Measurements from ENCODE around the gene GNPTAB. TPM values are rescaled to one million over a fixed set of nuclear protein-coding genes. Genes with fewer than 3 reads are reported as not detected.
"Not testable (repeated sequence)": the region's sequence is repeated elsewhere in the genome, so short reads cannot be mapped to it uniquely, and the experiment has no call there.

Gene GNPTAB
- total RNA-seq, 1 donor from 2014 or later: 53.2 TPM

DNA sequence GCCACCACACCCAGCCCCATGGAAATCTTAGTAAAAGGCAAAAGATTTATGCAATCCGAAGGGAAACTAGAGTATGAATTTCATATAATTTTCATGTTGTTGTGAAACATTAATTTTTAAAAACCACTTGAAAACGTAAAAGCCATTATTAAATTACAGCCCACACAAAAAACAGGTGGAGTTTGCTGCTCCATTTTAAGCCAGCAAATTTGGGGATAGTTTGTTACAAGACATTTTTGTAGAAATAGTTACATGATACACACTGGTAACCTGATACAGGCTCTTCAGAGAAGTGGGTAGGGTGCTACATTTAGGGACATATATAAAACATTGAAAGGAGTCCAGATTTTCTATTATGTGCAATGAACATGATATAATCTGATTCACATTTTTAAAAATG is 17.6 kb downstream of the GNPTAB start:
- Mint-ChIP-seq H3K36me3 (ENCODE audit: low read depth) (peaks cover 34% of the 10 kb centered on the region), H3K27me3 (ENCODE audit: insufficient read depth) (no peaks in the 10 kb centered on the region), H3K27ac (no peak overlapping the region), H3K9me3 (peaks cover 11% of the 10 kb centered on the region), H3K4me1 (ENCODE audit: low read depth) (peaks cover 35% of the 10 kb centered on the region), H3K4me3 (no peak overlapping the region)
- intact Hi-C loops (cut with micrococcal nuclease): no loop called here
- DNase-seq (ENCODE audit: low spot score): no peak

- DNase-seq (ENCODE audit: low spot score); intact Hi-C loops (cut with micrococcal nuclease); H3K27ac Mint-ChIP-seq; H3K4me3 Mint-ChIP-seq; H3K27me3 Mint-ChIP-seq (ENCODE audit: insufficient read depth); H3K9me3 Mint-ChIP-seq: not testable (repeated sequence)
- H3K36me3 Mint-ChIP-seq (ENCODE audit: low read depth): peaks cover 34% of the 10 kb centered on the region
- H3K4me1 Mint-ChIP-seq (ENCODE audit: low read depth): peaks cover 35% of the 10 kb centered on the region
Measured at GRCh38 chr12:101812716-101813115, 18.0 kb downstream of the GNPTAB start.

- Mint-ChIP-seq H3K4me1 (ENCODE audit: low read depth) (peaks cover 36% of the 10 kb centered on the region), H3K27ac (peak overlapping the region; percentile 57)
- intact Hi-C loops (cut with micrococcal nuclease): not testable (repeated sequence)
Measured at GRCh38 chr12:101811342-101811741, 19.4 kb downstream of the GNPTAB start.

DNA sequence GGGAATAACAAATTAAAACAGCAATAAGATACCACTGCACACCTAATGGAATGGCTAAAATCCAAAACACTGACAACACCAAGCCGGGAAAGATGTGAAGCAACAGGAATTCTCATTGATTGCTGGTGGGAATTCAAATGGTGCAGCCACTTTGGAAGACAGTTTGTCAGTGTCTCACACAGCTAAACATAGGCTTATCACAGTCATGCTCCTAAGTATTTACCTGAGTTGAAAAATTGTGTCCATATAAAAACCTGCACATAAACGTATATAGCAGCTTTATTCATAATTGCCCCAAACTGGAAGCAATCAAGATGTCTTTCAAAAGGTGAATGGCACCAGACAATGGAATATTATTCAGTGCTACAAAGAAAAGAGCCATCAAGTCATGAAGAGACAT is 21.6 kb downstream of the GNPTAB start:
- peaks cover 24% of the 10 kb centered on the region for H3K36me3 Mint-ChIP-seq (ENCODE audit: low read depth)
- H3K4me3 Mint-ChIP-seq: no peak overlapping the region
- no peaks in the 10 kb centered on the region for H3K27me3 Mint-ChIP-seq (ENCODE audit: insufficient read depth)
- peaks cover 32% of the 10 kb centered on the region for H3K4me1 Mint-ChIP-seq (ENCODE audit: low read depth)
- H3K27ac Mint-ChIP-seq: no peak overlapping the region
- no peak for DNase-seq (ENCODE audit: low spot score)
- intact Hi-C loops (cut with micrococcal nuclease): no loop called here
- no peaks in the 10 kb centered on the region for H3K9me3 Mint-ChIP-seq

More at GRCh38 chr12:101811342-101811741, 19.4 kb downstream of the GNPTAB start:
- not testable (repeated sequence) for H3K4me3 Mint-ChIP-seq; H3K9me3 Mint-ChIP-seq; DNase-seq (ENCODE audit: low spot score); H3K27me3 Mint-ChIP-seq (ENCODE audit: insufficient read depth)
- peaks cover 28% of the 10 kb centered on the region for H3K36me3 Mint-ChIP-seq (ENCODE audit: low read depth)

DNA sequence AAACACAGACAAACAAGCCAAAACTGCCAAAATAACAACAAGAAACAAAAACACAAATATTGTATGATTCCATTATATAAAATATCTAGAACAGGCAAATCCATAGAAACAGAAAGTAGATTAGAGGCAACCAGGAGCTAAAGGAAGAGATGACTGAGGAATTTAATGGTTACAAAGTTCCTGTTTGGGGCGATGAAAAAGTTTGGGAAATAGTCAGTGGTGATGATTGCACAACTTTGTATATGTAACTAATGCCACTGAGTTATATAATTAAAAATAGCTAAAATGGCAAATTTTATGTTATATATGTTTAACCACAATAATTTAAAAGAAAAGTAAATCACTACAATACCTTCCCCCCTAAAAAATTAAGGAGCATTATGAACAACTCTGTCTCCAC is 24.5 kb downstream of the GNPTAB start:
- no peak for DNase-seq (ENCODE audit: low spot score)
- Mint-ChIP-seq H3K9me3 (no peaks in the 10 kb centered on the region), H3K4me1 (ENCODE audit: low read depth) (peaks cover 39% of the 10 kb centered on the region), H3K4me3 (no peak overlapping the region), H3K36me3 (ENCODE audit: low read depth) (peaks cover 19% of the 10 kb centered on the region), H3K27me3 (ENCODE audit: insufficient read depth) (no peaks in the 10 kb centered on the region), H3K27ac (no peak overlapping the region)
- intact Hi-C loops (cut with micrococcal nuclease): no loop called here

DNA sequence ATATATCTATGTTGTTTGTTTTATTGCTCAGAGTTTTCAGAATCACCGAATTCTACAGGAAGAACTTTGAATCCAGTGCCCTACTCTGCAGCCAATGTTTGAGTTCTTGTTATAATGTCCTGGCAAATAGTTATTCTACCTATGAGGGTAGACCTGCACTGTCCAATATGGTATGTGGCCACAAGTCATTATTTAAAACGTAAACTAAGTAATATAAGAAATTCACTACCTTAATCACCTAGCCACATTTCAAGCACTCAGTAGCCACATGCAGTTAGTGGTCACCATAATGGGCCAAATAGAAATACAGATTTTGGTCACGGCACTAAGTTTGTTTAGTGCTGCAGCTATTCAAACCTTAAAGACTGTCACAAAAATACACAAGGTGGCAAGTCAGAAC is 26.4 kb downstream of the GNPTAB start:
- peaks cover 15% of the 10 kb centered on the region for H3K36me3 Mint-ChIP-seq (ENCODE audit: low read depth)
- H3K27me3 Mint-ChIP-seq (ENCODE audit: insufficient read depth): no peaks in the 10 kb centered on the region
- intact Hi-C loops (cut with micrococcal nuclease): no loop called here
- peaks cover 31% of the 10 kb centered on the region for H3K4me1 Mint-ChIP-seq (ENCODE audit: low read depth)
- no peak for DNase-seq (ENCODE audit: low spot score)
- no peak overlapping the region for H3K4me3 Mint-ChIP-seq
- H3K9me3 Mint-ChIP-seq: no peaks in the 10 kb centered on the region
- H3K27ac Mint-ChIP-seq: no peak overlapping the region

- Mint-ChIP-seq H3K27me3 (ENCODE audit: insufficient read depth) (no peaks in the 10 kb centered on the region), H3K36me3 (ENCODE audit: low read depth) (peaks cover 15% of the 10 kb centered on the region), H3K4me3 (no peak overlapping the region), H3K27ac (no peak overlapping the region), H3K4me1 (ENCODE audit: low read depth) (peaks cover 31% of the 10 kb centered on the region), H3K9me3 (no peaks in the 10 kb centered on the region)
- intact Hi-C loops (cut with micrococcal nuclease): no loop called here
- no peak for DNase-seq (ENCODE audit: low spot score)
Measured at GRCh38 chr12:101803978-101804377, 26.8 kb downstream of the GNPTAB start.

DNA sequence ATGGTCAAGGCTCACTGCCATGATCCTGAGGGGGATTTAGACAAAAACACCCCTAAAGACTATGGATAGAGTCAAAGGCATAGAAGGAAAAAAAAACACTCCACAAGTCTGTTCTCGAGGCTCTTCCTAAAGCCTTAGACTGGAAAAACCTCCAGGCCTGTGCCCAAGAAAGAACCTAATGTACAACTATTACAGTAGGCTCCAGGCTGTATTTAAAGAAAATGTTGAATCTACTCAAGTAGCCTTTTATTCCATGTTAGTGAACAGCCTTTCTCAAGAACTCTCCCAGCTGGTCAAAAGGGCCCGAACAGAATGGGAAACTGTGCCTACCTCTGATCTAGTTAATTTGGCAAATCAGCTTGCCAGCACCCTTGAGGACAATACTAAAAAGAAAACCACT is 28.3 kb downstream of the GNPTAB start:
- H3K4me1 Mint-ChIP-seq (ENCODE audit: low read depth): peaks cover 38% of the 10 kb centered on the region
- DNase-seq (ENCODE audit: low spot score): no peak
- H3K36me3 Mint-ChIP-seq (ENCODE audit: low read depth): peaks cover 18% of the 10 kb centered on the region
- no peak overlapping the region for H3K27ac Mint-ChIP-seq
- no peak overlapping the region for H3K4me3 Mint-ChIP-seq
- intact Hi-C loops (cut with micrococcal nuclease): no loop called here
- no peaks in the 10 kb centered on the region for H3K27me3 Mint-ChIP-seq (ENCODE audit: insufficient read depth)
- H3K9me3 Mint-ChIP-seq: no peaks in the 10 kb centered on the region

GRCh38 chr12:101799774-101800173 is 31.0 kb downstream of the GNPTAB start:
- Mint-ChIP-seq H3K4me3 (peak overlapping the region; percentile 1), H3K4me1 (ENCODE audit: low read depth) (peaks cover 54% of the 10 kb centered on the region), H3K27ac (peak overlapping the region; percentile 55), H3K9me3 (no peaks in the 10 kb centered on the region), H3K27me3 (ENCODE audit: insufficient read depth) (no peaks in the 10 kb centered on the region), H3K36me3 (ENCODE audit: low read depth) (peaks cover 27% of the 10 kb centered on the region)
- no peak for DNase-seq (ENCODE audit: low spot score)
- intact Hi-C loops (cut with micrococcal nuclease): loop anchor here (1.0 to 5.0 kb wide), 3 partner anchors 31 to 398 kb away; partner anchors contain the start of genes GNPTAB, PMCH and WASHC3

GRCh38 chr12:101795786-101796185 is 35.0 kb downstream of the GNPTAB start:
- no peaks in the 10 kb centered on the region for H3K27me3 Mint-ChIP-seq (ENCODE audit: insufficient read depth)
- peak overlapping the region; percentile 65 for H3K4me3 Mint-ChIP-seq
- peaks cover 72% of the 10 kb centered on the region for H3K4me1 Mint-ChIP-seq (ENCODE audit: low read depth)
- intact Hi-C loops (cut with micrococcal nuclease): loop anchor here (5.0 kb wide), 2 partner anchors 267 to 402 kb away; partner anchors contain the start of genes PMCH and WASHC3
- H3K36me3 Mint-ChIP-seq (ENCODE audit: low read depth): peaks cover 31% of the 10 kb centered on the region
- no peaks in the 10 kb centered on the region for H3K9me3 Mint-ChIP-seq
- no peak for DNase-seq (ENCODE audit: low spot score)
- peak overlapping the region; percentile 89 for H3K27ac Mint-ChIP-seq

DNA sequence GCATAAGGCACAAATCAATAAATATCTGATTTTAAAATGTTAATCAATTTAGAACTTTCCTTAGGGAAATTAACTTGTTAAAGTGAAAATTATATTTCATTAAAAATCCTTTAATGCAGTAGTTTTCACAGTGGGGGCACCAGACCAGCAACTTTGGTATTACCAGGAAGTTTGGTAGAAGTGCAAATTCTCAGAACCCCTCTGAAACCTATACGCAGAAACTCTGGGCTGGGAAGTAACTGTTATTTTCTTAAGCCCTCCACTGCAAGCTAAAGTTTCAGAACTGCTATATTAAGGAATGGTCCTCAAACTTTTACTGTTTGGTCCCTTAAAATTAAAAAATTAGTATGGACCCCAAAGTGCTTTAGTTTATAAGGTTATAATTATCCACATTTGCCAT is 35.7 kb downstream of the GNPTAB start:
- peaks cover 35% of the 10 kb centered on the region for H3K36me3 Mint-ChIP-seq (ENCODE audit: low read depth)
- H3K27ac Mint-ChIP-seq: no peak overlapping the region
- H3K27me3 Mint-ChIP-seq (ENCODE audit: insufficient read depth): no peaks in the 10 kb centered on the region
- DNase-seq (ENCODE audit: low spot score): no peak
- H3K9me3 Mint-ChIP-seq: no peaks in the 10 kb centered on the region
- no peak overlapping the region for H3K4me3 Mint-ChIP-seq
- H3K4me1 Mint-ChIP-seq (ENCODE audit: low read depth): peaks cover 73% of the 10 kb centered on the region
- intact Hi-C loops (cut with micrococcal nuclease): loop anchor here (5.0 kb wide), 2 partner anchors 267 to 402 kb away; partner anchors contain the start of genes PMCH and WASHC3

- peaks cover 72% of the 10 kb centered on the region for H3K4me1 Mint-ChIP-seq (ENCODE audit: low read depth)
- DNase-seq (ENCODE audit: low spot score): no peak
- H3K27me3 Mint-ChIP-seq (ENCODE audit: insufficient read depth): no peaks in the 10 kb centered on the region
- H3K4me3 Mint-ChIP-seq: no peak overlapping the region
- no peaks in the 10 kb centered on the region for H3K9me3 Mint-ChIP-seq
- no peak overlapping the region for H3K27ac Mint-ChIP-seq
- H3K36me3 Mint-ChIP-seq (ENCODE audit: low read depth): peaks cover 38% of the 10 kb centered on the region
- intact Hi-C loops (cut with micrococcal nuclease): loop anchor here (5.0 kb wide), 2 partner anchors 83 to 688 kb away; partner anchors contain the start of genes DRAM1 and IGF1
Measured at GRCh38 chr12:101794574-101794973, 36.2 kb downstream of the GNPTAB start.

GRCh38 chr12:101793401-101793800 is 37.4 kb downstream of the GNPTAB start:
- Mint-ChIP-seq H3K27me3 (ENCODE audit: insufficient read depth) (no peaks in the 10 kb centered on the region), H3K4me1 (ENCODE audit: low read depth) (peaks cover 60% of the 10 kb centered on the region), H3K9me3 (no peaks in the 10 kb centered on the region), H3K27ac (peak overlapping the region; percentile 79), H3K36me3 (ENCODE audit: low read depth) (peaks cover 36% of the 10 kb centered on the region), H3K4me3 (peak overlapping the region; percentile 47)
- intact Hi-C loops (cut with micrococcal nuclease): loop anchor here (1.0 to 5.0 kb wide), 7 partner anchors 11 to 689 kb away; partner anchors contain the start of genes DRAM1, GNPTAB and IGF1
- no peak for DNase-seq (ENCODE audit: low spot score)

Measured in activated T-helper 1 cell treated with anti-CD3 and anti-CD28 coated beads, Interleukin-12 subunit alpha, Interleukin-12 subunit beta, Interleukin-2, Interleukin-4 antibody, amounts not matched to agents 30 ng/mL and 10 ng/mL and 1 ng/mL, durations not matched to agents 14 hours and 24 hours and 36 hours (primary cell).